ENCODE data around the gene NRXN3.

The NRXN3 gene

DNA sequence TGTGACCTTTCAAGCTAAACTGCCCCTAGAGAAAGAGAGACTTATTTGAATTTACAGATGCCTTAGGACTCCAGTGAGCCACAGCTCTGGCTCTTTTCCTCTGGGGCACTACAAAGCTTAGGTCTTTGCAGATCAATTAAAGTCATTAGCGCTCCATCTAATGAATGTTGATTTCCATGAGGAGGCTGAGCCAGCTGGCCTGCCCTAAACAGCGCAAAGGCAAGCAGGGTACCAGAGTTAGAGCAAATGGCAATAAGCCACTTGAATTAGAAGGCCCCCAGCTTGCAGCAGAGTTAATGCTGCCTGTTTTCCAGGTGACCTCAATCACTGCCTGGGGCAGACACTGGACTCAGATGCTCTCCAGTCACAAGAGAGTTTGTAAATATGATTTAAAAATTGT, 1345.8 kb downstream of the NRXN3 start:
- DNase-seq (ENCODE audit: low read depth in 3 of 3) = no peak

DNA sequence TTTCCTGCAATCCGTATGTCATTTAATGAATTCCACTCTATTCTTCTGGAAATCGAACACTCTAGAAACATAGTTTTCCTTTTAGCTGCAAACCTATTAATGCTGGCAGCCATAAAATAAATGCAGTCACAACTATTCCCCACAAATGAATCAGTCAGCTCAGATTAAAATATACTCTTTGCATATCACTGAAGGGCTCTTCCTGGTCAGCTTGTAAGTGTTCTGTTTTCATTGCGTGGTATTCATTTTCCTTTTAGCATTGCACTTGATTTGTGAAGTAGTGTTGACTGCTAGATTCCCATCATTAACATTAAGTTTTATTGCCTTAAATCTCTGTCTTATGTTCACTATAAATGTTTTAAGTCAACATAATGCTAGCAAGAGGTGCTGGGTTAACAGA, 1355.2 kb downstream of the NRXN3 start:
- no peak for DNase-seq (ENCODE audit: low read depth in 3 of 3)

DNA sequence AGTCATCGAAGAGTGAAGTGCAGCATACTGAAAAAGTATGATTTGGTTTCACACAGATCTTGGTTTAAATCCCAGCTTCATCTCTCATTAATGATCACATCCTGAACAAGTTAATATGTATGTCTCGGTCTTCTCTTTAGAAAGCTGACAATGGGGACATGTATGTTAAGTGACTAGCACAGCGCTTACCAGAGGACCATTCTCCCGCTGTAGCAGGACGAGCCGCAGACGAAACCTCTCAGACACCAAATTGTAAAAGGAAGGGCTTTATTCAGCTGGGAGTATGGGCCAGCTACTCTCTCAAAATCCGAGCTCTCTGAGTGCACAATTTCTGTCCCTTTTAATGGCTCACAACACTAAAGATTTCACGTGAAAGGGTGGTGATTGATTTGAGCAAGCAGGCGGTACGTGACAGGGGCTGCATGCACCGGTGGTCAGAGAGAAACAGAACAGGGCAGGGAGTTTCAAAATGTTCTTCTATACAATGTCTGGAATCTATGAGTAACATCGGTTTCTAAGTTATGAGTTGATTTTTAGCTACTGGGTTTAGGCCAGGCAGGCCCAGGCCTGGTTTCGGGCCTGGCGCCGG, 1358.7 kb downstream of the NRXN3 start:
- DNase-seq (ENCODE audit: low read depth in 3 of 3) = no peak

DNA sequence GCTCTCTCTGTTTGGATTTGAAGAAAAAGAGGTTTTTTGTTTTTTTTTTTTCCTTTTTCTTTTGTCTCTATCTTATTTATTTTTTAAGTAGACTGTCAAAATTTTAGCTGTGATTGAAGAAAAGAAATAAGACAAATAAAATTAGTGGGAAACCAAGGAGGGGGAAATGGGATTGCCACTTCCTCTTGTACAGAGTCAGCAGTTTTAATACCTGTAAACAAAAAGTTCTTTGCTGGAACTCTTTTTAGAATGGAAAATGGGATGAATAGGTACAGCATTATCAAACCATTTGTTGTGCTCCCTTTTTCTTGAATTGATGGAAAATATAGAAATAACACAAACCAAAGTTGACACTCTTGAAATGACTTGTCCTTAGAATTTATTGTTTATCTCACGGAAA, 1360.4 kb downstream of the NRXN3 start:
- DNase-seq (ENCODE audit: low read depth in 3 of 3) = no peak

DNA sequence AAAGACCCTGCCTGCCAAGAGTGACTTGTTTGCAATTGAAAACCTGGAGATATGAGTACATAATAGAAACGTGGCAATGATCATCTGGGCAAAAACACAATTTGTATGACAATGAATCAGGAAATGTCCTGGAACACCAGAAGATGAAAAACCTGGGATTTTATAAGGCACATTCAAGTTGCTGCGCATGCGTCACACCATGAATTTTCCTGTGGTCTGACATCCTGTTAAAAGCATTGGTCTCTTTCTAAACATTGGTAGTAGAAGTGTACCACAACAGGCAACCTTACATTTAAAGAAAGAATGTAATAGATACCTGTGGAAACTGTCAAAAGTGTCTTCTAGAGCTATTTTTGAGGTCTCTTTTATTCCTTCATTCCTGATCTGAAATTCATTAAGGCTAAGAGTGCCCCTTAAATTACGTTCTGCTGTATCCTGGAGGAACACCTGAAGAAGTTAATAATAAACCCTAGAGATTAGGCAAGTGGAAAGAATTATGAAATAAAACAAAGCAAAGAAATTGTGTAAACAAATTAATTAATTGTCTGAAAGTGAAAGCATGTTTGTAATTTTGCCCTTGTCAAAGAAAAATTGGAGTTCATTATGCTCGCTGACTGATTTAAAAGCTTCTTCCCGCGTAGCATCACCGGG, 1364.7 kb downstream of the NRXN3 start:
- DNase-seq (ENCODE audit: low read depth in 3 of 3) = no peak

DNA sequence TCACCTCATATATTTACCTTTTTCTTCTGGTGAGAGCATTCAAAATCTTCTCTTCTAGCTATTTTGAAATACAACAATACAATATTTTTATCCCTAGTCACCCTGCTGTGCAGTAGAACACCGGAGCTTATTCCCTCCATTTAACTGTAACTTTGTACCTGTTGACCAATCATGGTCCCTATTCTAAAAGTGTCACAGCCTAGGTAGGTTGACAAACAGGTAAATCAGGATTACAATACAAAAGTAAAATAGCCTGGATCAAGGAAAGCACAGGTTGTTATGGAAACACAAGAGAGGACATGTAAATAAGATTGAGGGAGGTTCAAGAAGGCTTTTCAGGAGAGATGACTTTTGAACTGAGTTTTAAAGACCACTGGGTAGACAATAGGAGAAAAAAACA, 1370.2 kb downstream of the NRXN3 start:
- no peak for DNase-seq (ENCODE audit: low read depth in 3 of 3)

DNA sequence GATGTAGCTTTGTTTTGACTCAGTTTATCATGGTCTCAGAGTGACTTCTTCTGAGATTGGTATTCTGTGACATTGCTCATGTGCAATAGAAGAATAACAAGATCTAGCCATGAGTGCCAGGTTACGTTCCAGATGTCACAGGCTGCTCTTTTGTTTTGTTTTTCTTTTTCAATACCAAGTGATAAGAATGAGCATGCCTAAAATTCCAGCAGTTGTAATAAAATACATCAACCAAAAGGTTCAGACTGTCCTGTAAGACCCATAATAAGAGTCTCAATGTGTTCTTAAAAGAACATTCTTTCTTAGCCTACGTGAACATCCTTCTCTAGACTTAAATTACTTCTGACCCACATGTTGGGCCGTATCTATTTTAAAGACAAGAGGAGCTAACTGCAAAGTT, 1371.9 kb downstream of the NRXN3 start:
- no peak for DNase-seq (ENCODE audit: low read depth in 3 of 3)

DNA sequence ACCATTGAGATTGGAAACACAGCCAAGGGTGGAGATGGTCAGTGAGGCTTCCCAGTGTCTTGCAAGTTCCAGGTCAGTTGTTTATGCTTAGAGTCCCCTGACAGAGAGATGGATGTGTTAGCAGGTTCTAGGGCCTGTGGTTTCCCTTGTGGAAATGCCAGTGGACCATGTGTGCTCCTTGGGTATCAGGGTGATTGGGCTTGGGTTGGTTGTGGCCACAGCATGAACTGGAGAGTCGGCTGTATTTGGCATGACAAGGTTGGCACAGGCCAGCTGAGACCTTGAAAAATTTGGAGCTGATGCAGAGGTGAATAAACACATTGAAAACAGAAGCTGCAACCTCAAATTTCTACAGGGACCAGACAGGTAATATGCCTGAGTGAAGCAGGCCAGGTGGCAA, 1373.2 kb downstream of the NRXN3 start:
- no peak for DNase-seq (ENCODE audit: low read depth in 3 of 3)

DNA sequence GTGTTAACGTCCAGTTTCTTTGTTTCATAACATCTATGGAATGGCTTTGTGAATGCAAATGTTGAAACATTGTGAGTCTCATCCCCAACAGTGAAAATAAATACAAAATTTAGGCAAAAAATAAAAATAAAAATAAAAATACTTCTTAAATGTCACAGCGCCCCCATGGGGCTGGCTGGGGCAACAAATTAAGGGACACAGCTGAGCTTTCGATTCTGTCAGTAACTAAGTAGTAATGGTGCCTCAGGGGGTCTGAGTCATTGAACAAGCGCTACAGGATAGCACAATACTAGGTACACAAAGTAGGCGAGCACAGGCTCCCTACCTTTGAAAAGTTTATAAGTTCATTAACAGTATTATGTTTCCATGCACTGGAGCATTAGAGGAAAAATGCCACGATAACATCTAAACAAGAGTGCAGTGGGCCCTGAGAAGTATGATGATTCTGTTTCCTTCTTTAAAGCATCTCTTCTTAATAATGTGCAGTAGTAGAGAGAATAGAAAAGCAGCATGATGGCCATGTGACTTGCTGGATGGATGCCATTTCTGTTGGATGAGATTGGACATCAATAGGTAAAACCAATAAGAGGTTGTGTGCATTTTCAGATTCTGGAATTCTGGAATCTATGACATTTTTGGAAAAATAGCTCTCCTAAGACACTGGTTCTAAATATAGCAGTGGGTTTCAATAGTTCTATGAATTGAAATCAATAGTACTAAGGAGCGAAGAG, 1374.0 kb downstream of the NRXN3 start:
- no peak for DNase-seq (ENCODE audit: low read depth in 3 of 3)

DNA sequence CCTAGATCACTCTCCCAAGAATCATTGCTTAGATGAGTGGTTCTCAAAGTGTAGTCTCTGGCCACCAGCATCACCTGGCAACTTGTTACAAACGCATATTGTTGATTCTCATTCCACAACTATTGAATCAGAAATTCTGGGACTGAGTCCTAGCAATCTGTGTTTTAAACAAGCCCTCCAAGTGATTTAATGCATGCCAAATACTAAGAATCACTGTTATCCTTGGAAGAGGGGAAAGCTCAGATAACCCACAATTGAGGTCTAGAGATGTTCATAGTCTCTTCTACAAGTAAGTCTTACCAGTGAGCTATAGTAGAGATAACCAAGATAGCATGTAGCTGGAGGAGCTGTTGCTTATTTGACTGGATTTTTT, 1374.5 kb downstream of the NRXN3 start:
- DNase-seq (ENCODE audit: low read depth in 3 of 3) = no peak

DNA sequence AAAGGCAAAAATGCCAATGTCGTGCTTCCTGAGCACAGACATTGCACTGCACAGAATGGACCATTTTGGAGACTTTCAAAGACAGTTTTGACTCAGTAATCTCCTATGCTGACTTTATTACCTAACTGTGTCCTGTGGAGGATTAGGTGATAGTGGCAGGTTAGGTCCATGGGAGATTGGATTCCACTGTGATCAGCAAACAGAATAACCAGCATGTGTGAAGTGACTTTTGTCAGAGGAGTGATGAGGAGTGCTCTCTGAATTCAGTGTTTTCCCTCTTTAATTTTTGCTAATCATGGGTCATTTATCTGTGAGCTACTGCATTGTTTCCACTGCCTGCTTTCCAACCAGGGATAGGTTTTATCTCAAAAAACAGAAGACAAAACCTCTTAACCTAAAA, 1378.7 kb downstream of the NRXN3 start:
- no peak for DNase-seq (ENCODE audit: low read depth in 3 of 3)

DNA sequence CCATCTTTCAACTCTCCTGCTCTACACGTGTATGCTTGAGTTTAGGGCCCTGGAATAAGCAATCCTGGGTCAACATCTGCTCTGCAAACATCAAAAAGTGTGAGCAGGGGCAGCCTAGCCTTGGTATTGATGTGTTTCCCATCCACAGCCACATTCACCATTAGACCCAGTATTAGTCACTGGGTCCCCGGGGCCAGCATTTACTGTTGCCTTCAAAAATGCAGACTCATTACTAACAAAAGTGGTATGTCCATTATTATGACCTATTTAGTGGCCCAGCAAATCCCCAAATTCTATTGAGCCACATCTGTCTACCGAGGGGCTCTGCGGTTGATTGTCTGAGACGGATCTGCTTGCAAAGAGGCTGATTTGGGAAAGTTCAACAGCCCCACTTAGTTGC, 1379.3 kb downstream of the NRXN3 start:
- no peak for DNase-seq (ENCODE audit: low read depth in 3 of 3)

DNA sequence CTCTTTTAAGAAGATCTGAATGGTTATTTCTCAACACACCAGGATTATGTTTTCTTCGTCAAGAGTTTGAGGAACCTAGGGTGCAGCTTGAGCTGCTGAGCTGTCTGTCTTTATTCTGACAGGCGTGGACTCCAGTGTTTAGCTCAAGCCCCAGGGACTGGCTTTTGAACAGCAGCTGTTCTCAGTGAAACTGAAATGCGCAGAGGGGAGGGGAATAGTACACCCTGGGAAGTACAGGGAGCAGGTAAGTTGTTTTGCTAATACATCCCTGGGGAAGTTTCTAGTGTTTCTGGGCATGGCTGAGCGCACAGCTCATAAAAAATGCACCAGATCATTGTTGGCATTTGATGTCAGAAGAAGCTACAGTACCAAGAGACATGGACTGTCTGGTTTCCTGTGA, 1381.3 kb downstream of the NRXN3 start:
- no peak for DNase-seq (ENCODE audit: low read depth in 3 of 3)

DNA sequence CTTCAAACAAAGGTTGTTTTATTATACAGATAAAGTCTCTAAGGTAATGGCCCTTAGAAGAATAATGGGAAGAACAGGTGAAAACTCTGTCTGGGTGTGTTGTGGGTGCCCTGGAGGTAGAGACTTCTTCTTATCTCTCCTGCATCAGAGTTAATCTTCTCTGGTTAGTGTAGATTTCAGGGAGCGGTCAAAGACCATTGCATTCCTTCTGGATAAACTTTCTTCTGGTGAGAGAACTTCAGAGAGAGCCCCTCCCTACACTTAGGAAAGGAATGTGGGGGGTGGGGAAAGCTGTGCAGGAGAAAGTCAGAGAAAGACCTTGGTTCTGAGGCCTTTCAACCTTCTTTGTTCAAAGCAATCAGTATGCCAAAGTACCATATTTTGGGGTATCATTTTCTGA, 1382.6 kb downstream of the NRXN3 start:
- DNase-seq (ENCODE audit: low read depth in 3 of 3) = no peak

DNA sequence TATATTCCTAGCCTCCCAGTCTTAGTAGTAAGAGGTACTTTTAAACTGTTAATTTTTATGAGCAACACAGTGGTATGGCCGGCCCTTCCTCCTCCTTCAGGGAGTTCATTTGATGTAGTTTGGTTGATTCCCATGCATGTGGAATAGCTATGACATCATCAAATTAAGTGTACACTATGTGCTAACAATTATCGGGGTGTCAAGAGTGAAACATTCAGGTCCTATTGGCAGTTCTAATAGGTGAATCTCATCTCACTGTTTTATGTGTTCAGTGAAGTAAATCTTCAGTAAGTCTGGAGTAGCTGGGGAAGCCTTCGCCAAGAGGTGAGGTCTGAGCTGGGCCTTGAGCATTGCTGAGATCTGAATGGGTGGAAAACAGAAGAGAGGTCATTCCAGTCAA, 1384.6 kb downstream of the NRXN3 start:
- DNase-seq (ENCODE audit: low read depth in 3 of 3) = no peak

DNA sequence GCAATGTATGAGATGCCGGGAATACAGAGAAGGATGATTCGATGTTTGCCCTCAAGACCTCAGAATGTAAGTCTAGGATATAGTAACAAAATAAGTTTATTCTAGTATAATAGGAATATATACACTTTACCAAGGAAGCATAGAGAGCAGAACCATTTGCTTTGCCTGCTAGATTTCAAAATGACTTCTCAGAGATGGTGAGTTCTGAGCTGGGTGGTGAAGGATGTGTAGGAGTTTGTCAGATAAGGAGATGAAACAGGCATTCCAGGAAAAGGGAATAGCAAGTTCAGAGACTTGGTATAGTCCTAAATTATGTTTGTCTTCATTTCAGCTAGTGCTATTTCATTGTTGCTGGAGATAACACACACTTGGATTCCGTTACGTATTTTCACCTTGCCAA, 1385.3 kb downstream of the NRXN3 start:
- no peak for DNase-seq (ENCODE audit: low read depth in 3 of 3)

DNA sequence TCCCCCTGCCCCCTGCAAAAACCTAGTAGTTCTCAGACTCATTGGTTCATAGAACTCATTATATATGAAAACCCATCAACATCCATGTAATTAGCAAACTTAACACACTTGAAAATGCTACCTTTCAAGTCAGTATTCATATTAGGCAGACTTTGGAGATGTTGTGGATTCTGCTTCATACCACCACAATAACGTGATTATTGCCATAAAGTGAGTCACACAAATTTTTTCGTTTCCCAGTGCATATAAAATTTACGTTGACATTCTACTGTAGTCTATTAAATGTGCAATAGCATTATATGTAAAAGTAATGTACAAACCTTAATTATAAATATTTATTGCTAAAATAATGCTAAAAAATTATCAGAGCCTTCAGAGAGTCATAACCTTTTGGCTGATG, 1387.1 kb downstream of the NRXN3 start:
- DNase-seq (ENCODE audit: low read depth in 3 of 3) = no peak

DNA sequence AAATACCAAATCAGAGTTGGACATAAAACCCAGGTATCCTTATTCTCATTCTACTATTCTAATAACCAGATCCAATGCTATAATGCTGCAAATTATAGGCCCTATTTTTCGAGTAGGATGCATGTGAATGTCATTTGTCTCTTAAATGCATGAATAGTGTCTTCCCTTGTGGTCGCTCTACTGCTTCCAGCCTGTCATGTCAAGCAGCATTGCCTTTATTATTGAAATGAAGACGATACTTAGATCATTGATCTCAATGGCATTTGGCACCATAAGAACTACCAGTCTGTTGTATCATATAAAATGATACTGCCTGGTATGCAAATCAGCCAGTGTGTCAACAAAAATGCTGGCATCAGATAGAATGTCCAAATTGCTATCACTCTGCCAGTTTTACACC, 1392.0 kb downstream of the NRXN3 start:
- no peak for DNase-seq (ENCODE audit: low read depth in 3 of 3)

DNA sequence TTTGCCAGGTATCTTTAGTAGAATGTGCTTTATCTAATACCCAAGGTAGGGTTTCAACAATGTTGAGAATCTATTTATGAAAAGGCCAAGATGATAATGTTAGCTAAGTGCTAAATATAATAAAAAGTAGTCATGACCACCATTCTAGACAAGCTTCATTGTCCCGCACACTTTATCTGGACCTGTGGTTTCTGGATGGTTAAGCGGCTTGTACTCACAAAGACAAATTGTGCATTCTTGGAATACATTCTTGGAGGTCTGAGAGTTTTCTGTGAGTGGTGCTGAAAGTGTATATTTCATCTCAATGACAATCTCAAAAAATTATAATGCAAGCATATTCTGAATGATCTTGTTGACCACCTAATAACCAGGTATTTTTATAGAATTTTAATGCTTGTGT, 1394.2 kb downstream of the NRXN3 start:
- DNase-seq (ENCODE audit: low read depth in 3 of 3) = no peak

DNA sequence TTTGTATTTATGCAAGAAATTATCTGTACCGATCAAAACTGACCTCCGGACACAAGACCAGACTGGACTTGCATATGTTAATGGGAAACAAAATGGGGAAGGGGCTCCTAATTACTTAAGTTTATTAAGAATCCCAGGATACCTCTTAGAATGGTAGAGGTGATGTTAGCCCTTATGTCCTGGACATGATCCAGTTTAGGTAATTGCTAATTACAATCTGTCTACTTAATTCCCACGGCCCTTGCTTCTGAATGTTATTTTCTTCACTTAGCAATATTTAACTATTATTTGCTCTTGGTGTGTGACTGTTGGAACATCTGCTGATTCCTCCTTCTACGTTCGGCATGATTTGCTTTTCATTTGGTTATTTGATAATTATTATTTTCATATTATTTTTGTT, 1397.1 kb downstream of the NRXN3 start:
- no peak for DNase-seq (ENCODE audit: low read depth in 3 of 3)

DNA sequence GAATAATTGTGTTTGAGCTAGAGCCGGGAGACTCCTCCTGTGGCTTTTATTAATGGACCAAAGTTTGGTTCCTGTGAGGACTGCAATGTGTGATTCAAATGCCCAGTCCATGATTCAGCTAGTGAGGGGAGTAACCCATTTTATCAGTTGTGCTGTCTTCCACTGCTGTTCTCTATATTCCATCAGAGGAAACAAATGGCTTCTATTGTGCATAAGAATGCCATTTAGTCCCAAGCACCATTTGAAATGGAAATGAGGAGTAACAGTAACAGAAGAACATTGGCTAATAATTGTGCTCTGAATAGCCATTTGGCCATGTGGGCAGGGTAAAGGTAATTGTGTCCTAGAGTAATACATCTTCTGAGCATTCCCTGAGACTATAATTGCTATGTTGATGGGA, 1398.4 kb downstream of the NRXN3 start:
- no peak for DNase-seq (ENCODE audit: low read depth in 3 of 3)

DNA sequence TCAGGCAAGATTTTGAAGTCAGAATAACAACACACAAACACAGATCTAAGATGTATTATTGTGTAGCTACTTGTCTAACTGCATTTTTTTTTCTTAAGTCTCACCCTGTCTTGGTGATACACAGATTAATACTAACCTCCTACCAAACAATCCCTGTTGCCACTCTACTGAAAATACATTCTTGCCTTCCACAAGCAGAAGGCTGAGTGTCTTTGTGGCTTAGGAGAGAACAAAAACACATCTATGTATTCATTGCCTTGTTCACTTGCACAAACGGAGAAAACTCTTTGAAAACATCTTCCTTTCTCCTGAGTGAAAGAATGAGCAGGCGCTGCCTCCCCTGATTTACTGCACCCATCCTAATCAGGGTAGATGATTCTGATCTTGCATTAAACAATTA, 1398.9 kb downstream of the NRXN3 start:
- no peak for DNase-seq (ENCODE audit: low read depth in 3 of 3)

DNA sequence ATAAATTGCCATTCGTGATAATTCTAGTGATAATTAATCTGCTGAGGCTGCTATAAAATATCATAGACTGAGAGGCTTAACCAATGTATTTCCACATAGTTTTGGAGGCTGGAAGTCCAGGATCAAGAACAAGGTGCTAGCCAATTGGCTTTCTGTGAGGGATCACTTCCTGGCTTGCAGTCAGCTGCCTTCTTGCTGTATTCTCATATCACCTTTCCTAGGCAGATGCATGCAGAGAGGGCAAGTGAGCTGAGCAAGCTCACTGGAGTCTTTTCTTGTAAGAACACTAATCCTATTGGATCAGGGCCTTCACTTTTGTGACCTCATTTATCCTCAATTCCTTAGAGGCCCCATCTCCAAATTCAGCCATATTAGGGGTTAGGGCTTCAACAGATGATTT, 1400.5 kb downstream of the NRXN3 start:
- no peak for DNase-seq (ENCODE audit: low read depth in 3 of 3)

DNA sequence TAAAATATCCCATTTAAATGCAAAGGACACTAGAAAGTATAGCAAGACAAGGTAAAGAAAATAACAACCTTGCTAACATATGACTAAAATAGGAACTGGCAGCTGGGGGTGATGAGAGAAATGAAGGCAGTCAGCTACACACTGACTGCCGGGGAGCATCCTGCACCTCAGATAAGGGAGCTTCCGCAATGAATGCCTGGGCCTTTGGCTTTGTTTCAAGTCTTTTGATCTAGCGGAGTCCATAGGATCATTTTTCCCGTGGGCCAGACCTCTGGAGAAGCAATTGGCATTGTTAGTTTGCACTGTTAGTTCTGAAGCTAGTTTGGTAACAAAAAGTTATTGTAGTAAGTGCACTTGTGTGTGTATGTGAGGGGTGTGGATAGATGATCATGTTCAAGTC, 1401.2 kb downstream of the NRXN3 start:
- no peak for DNase-seq (ENCODE audit: low read depth in 3 of 3)
